Bronchial epithelial cell (primary cell): ENCODE results near the gene GRIA1. TPM values are rescaled to one million over a fixed set of nuclear protein-coding genes. Genes with fewer than 3 reads are reported as not detected.

ENCODE experiments used
- DNase-seq: peaks from one replicate; pipeline ENCODE4 v3.0.0-alpha.2; 2010; ENCODE audit warnings: low read depth
- FAIRE-seq: peaks from 2 replicates; lab custom pipeline; 2011; peaks lifted over from hg19 to GRCh38; lab: Jason Lieb, UNC
- H3K27me3 ChIP-seq: 2 replicates; pipeline ENCODE4 v1.5.1; 2011; ENCODE audit warnings: low read length; ENCODE audit not compliant: control insufficient read depth, insufficient read depth
- H3K36me3 ChIP-seq: 2 replicates; pipeline ENCODE4 v1.5.1; 2011; ENCODE audit warnings: low read length; ENCODE audit not compliant: control insufficient read depth, insufficient read depth
- H3K4me3 ChIP-seq: 2 replicates; pipeline ENCODE4 v1.5.1; 2011; ENCODE audit warnings: mild to moderate bottlenecking, low read depth, low read length, control low read depth
- CTCF ChIP-seq: IDR thresholded peaks from 2 replicates; pipeline ENCODE4 v1.5.1; 2011; ENCODE audit warnings: mild to moderate bottlenecking, moderate library complexity, low read length, control low read depth, inconsistent platforms; ENCODE audit not compliant: insufficient read depth, severe bottlenecking
- total RNA-seq: library from RNA; depleted of rRNA; stranded (reverse); fragments of >200 nt; gene quantifications from 2 replicates; pipeline ENCODE4 v1.2.1, GENCODE V29; 2014

Gene GRIA1
- total RNA-seq, 1 donor from 2014 or later, result not detected

DNA sequence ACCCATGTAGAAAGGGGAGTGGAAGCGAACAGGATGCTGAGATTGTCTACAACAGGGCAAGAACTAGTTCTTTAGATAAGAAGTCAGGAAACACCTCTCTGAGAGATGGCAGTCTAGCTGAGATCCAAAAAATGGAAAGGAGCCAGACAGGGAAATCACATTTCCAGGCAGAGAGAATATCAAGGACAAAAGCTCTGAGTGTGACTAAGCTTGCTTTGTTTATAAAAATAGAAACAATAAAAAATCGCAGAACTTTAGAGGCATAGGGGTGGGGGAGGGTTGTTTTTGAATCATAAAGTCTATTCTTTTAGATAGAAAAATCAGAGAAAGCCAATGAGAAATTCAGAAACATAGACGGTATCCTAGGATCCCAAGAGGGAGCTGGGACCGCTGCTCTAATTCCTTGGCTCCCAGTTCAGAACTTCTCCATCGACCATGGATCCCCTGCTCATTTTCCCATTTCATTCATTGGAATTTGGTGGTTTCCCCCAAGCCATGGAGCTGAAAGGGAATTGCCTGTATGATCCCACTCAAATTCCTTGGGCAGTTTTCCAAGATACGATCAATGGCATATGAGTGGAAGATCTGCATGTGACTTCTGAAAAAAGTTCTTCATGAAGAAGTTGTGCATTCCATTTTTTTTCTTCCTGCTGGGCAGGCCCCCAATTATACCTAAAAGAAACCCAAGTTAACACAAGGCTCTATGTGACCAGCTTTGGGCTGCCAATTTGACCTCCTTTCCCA is 182.0 kb downstream of the GRIA1 start:
- H3K4me3 ChIP-seq, result no peak overlapping the region
- FAIRE-seq, result no peak

GRCh38 chr5:153674356-153674755 is 183.9 kb downstream of the GRIA1 start:
- TF ChIP-seq CTCF, result no peak
- no peak for DNase-seq
- Histone ChIP-seq H3K27me3 (no peaks in the 10 kb centered on the region), H3K4me3 (no peak overlapping the region), H3K36me3 (no peaks in the 10 kb centered on the region)
- FAIRE-seq, result no peak

More for the DNA sequence above, 182.0 kb downstream of the GRIA1 start:
- no peak for DNase-seq
- Histone ChIP-seq H3K27me3 (no peaks in the 10 kb centered on the region), H3K36me3 (no peaks in the 10 kb centered on the region)
- no peak for TF ChIP-seq CTCF

- no peak for DNase-seq
- no peak for FAIRE-seq
- Histone ChIP-seq H3K36me3 (no peaks in the 10 kb centered on the region), H3K27me3 (no peaks in the 10 kb centered on the region), H3K4me3 (no peak overlapping the region)
- no peak for TF ChIP-seq CTCF
These were observed 185.9 kb downstream of the GRIA1 start for GRCh38 chr5:153676406-153676805.

DNA sequence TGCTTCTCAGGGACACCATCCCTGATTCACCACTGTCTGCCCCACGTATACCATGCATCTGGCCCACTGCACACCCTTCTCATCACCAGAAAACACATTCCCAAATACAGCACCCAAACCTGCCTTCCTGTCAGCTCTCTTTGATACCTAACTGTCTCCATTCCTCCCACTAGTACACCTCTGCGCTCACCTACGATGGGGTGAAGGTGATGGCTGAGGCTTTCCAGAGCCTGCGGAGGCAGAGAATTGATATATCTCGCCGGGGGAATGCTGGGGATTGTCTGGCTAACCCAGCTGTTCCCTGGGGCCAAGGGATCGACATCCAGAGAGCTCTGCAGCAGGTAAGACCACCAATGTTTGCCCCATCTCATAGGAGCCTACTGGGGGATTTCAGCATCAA is 186.4 kb downstream of the GRIA1 start:
- no peak overlapping the region for H3K4me3 ChIP-seq
- no peaks in the 10 kb centered on the region for H3K27me3 ChIP-seq
- no peaks in the 10 kb centered on the region for H3K36me3 ChIP-seq
- FAIRE-seq, result no peak
- no peak for TF ChIP-seq CTCF
- no peak for DNase-seq

DNA sequence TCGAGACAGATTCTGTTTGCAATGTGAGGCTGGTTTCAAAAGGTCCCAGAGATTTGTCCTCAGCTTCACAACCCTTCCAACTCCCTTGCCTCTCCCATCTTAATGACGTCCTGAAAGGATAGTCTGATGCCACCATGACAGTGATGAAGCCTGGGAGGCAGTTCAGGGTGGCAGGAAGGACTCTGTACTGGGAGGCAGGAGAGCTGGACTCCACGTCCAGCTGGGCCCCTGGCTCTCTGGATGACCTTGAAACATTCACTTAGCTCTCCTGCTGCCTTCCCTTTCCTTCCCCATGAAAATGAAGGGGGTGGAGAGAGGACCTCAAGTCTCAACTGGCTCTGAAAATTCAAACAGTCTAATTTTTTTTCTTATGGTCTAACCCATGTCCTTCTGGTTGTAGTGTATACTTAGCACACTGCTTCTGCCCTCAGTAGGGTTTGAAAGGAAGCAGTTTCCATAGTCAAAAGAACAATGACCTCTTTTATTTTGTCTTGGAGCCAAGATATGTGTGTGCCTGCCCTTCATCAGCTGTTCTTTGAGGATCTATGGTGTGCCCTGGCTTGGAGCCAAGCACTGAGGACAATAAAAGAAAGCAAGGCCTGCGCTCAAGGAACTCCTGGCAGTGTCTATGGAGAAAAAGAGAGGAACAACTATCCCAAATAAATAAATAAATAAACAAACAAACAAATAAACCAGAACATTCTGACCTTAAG is 188.3 kb downstream of the GRIA1 start:
- no peak for TF ChIP-seq CTCF
- FAIRE-seq (no peak), DNase-seq (no peak)
- no peak overlapping the region for H3K4me3 ChIP-seq
- H3K36me3 ChIP-seq, result no peaks in the 10 kb centered on the region
- H3K27me3 ChIP-seq, result no peaks in the 10 kb centered on the region
